HepG2 (cell line): ENCODE measurements around the gene FAM131A.
"Not testable (repeated sequence)": the region's sequence is repeated elsewhere in the genome, so short reads cannot be mapped to it uniquely, and the experiment has no call there.

Source experiments
- ADNP ChIP-seq: sonication (generic); formaldehyde crosslinking; IDR thresholded peaks from 2 replicates; pipeline ENCODE4 v1.4.0; 2020; ENCODE audit warnings: missing genetic modification reagents
- ATF1 ChIP-seq: IDR thresholded peaks from 2 replicates; pipeline ENCODE4 v1.6.1; 2016; ENCODE audit warnings: mild to moderate bottlenecking, control low read depth
- BRCA1 ChIP-seq: sonication (generic); formaldehyde crosslinking; IDR thresholded peaks from 2 replicates; pipeline ENCODE4 v1.4.0; 2020; ENCODE audit warnings: missing genetic modification reagents
- HOXA7 ChIP-seq: sonication (generic); formaldehyde crosslinking; IDR thresholded peaks from 2 replicates; pipeline ENCODE4 v1.8.1; 2022; ENCODE audit warnings: mild to moderate bottlenecking, missing genetic modification reagents, moderate library complexity
- KLF9 ChIP-seq: IDR thresholded peaks from 2 replicates; pipeline ENCODE4 v1.6.1; 2016; ENCODE audit warnings: low read depth
- POLR2A ChIP-seq, 2 experiments: IDR thresholded peaks; 2 replicates each; pipeline ENCODE4 v1.6.1; 2011; ENCODE audit warnings: low read depth in 2 of 2, low read length in 2 of 2, mild to moderate bottlenecking in 1 of 2, moderate library complexity in 1 of 2; ENCODE audit not compliant: insufficient read depth in 1 of 2
- RNF2 ChIP-seq: fragments of 450-650 bp; conservative IDR thresholded peaks from 2 replicates; pipeline ENCODE4 v1.6.1; 2016; ENCODE audit warnings: low read depth
- SIX4 ChIP-seq: sonication (generic); formaldehyde crosslinking; IDR thresholded peaks from 2 replicates; pipeline ENCODE4 v1.4.0; 2020; ENCODE audit warnings: missing genetic modification reagents
- TEF ChIP-seq: sonication (generic); formaldehyde crosslinking; IDR thresholded peaks from 2 replicates; pipeline ENCODE4 v1.5.0; 2020; ENCODE audit warnings: missing genetic modification reagents
- ZGPAT ChIP-seq: IDR thresholded peaks from 2 replicates; pipeline ENCODE4 v1.6.1; 2016; ENCODE audit warnings: mild to moderate bottlenecking
- ZNF337 ChIP-seq: sonication (generic); formaldehyde crosslinking; IDR thresholded peaks from 2 replicates; pipeline ENCODE4 v1.5.1; 2020; ENCODE audit warnings: missing genetic modification reagents, low read depth, mild to moderate bottlenecking, borderline replicate concordance

GRCh38 chr3:184339451-184340135 lies 2.2 kb downstream of the FAM131A start:
- TF ChIP-seq ZGPAT; RNF2; ZNF337 (CRISPR knock-in tag); SIX4 (CRISPR knock-in tag); ADNP (CRISPR knock-in tag); ATF1 (CRISPR knock-in tag); KLF9 (CRISPR knock-in tag); POLR2A (IDR thresholded peaks at IDR 0.05; ENCODE audit: insufficient read depth in 1 of 2, low read depth in 2 of 2, low read length in 2 of 2); BRCA1; HOXA7 (CRISPR knock-in tag); TEF (CRISPR knock-in tag): not testable (repeated sequence)
